T-helper 17 cell (primary cell): Measurements from ENCODE around the gene NDUFA1. TPM values are rescaled to one million over a fixed set of nuclear protein-coding genes. Genes with fewer than 3 reads are reported as not detected.

Experiments used
- total RNA-seq, 4 donors: library from RNA in 2 of 4; stranded (reverse) in 2 of 4; gene quantifications; one replicate each; pipeline ENCODE4 v1.2.3 and lab custom pipeline; 2022 to 2026

NDUFA1 gene
- total RNA-seq, 2 donors from 2014 or later: 51.3 to 61.0 TPM

Other genes with a start within 250 kb of the NDUFA1 start
- gene SEPTIN6, start 178.7 kb upstream of the NDUFA1 start, total RNA-seq: 100 to 1,000 TPM; 150 to 163 TPM
- under 1 TPM in 1 of 2 donors, not detected in 1; 0.65 TPM for gene SOWAHD, start 113.2 kb upstream of the NDUFA1 start, total RNA-seq
- 1,000 to 10,000 TPM; 3,854 to 3,913 TPM for gene RPL39, start 80.2 kb upstream of the NDUFA1 start, total RNA-seq
- gene UPF3B, start 18.9 kb upstream of the NDUFA1 start, total RNA-seq: 1 to 10 TPM; 6.9 to 7.7 TPM
- gene RNF113A, start 99 bp upstream of the NDUFA1 start, total RNA-seq: 10 to 100 TPM; 27.7 to 31.1 TPM
- gene AKAP14, start 24.1 kb downstream of the NDUFA1 start, total RNA-seq: not detected
- gene NKAP, start 71.9 kb downstream of the NDUFA1 start, total RNA-seq: 10 to 100 TPM; 12.2 to 12.5 TPM
- not detected for gene RHOXF2B, start 205.9 kb downstream of the NDUFA1 start, total RNA-seq
- gene RHOXF1, start 244.1 kb downstream of the NDUFA1 start, total RNA-seq: 1 to 10 TPM in 1 of 2 donors, under 1 TPM in 1; 0.90 to 1.1 TPM